WTC11 (cell line): Measurements from ENCODE around the gene CLASP1. TPM values are rescaled to one million over a fixed set of nuclear protein-coding genes. Genes with fewer than 3 reads are reported as not detected.

ENCODE experiments used
- ATAC-seq: fragments of 200-7000 bp; cut with Tn5 transposase; 2 replicates; pipeline ENCODE4 v1.10.0; 2021; ENCODE audit warnings: mild to moderate bottlenecking, moderate library complexity
- CTCF ChIA-PET: fragments of 300-600 bp; sonication (Branson Sonifier 250); formaldehyde crosslinking; loops from one replicate; lab custom pipeline; 2021; ENCODE audit warnings: antibody characterized with exemption; lab: Charles Lee
- POLR2A ChIA-PET: fragments of 350-600 bp; sonication (Branson Sonifier 250); formaldehyde crosslinking; loops from one replicate; lab custom pipeline; 2021; ENCODE audit warnings: antibody characterized with exemption; lab: Charles Lee
- DNase-seq: peaks from one replicate; pipeline ENCODE4 v3.0.0; 2021; ENCODE audit warnings: low spot score
- H3K27ac Mint-ChIP-seq: 2 replicates; pipeline ENCODE4 v1.8.0; 2021; ENCODE audit warnings: mixed read lengths
- H3K27me3 Mint-ChIP-seq: 2 replicates; pipeline ENCODE4 v1.8.0; 2021; ENCODE audit warnings: low read depth, mild to moderate bottlenecking, moderate library complexity, mixed read lengths
- H3K36me3 Mint-ChIP-seq: 2 replicates; pipeline ENCODE4 v1.8.0; 2021; ENCODE audit warnings: mixed read lengths
- H3K4me1 Mint-ChIP-seq: 2 replicates; pipeline ENCODE4 v1.8.0; 2022; ENCODE audit warnings: mixed read lengths
- H3K4me3 Mint-ChIP-seq: 2 replicates; pipeline ENCODE4 v1.8.0; 2021; ENCODE audit warnings: mild to moderate bottlenecking, moderate library complexity, mixed read lengths
- H3K9me3 Mint-ChIP-seq: 2 replicates; pipeline ENCODE4 v1.8.0; 2021; ENCODE audit warnings: mixed read lengths
- AR ChIP-seq: fragments of 250-450 bp; sonication (Bioruptor Pico); IDR thresholded peaks from 2 replicates; pipeline ENCODE4 v1.9.0; 2021; ENCODE audit warnings: mild to moderate bottlenecking
- ARID4B ChIP-seq: sonication (generic); formaldehyde crosslinking; IDR thresholded peaks from 2 replicates; pipeline ENCODE4 v1.8.0; 2023; ENCODE audit warnings: missing genetic modification reagents, mild to moderate bottlenecking, borderline replicate concordance
- ATF1 ChIP-seq: sonication (generic); formaldehyde crosslinking; IDR thresholded peaks from 2 replicates; pipeline ENCODE4 v1.8.1; 2023; ENCODE audit warnings: mild to moderate bottlenecking, moderate library complexity, missing genetic modification reagents
- JAZF1 ChIP-seq: fragments of 250-450 bp; sonication (Bioruptor Pico); IDR thresholded peaks from 2 replicates; pipeline ENCODE4 v1.9.0; 2021; ENCODE audit warnings: moderate library complexity, mild to moderate bottlenecking, inconsistent platforms
- KAT7 ChIP-seq: sonication (generic); formaldehyde crosslinking; IDR thresholded peaks from 2 replicates; pipeline ENCODE4 v1.8.1; 2023; ENCODE audit warnings: missing genetic modification reagents, mild to moderate bottlenecking, borderline replicate concordance
- ZNF138 ChIP-seq: sonication (generic); formaldehyde crosslinking; conservative IDR thresholded peaks from 2 replicates; pipeline ENCODE4 v1.8.1; 2022; ENCODE audit warnings: mild to moderate bottlenecking, moderate library complexity, missing genetic modification reagents
- ZNF423 ChIP-seq: fragments of 250-450 bp; sonication (Bioruptor Pico); IDR thresholded peaks from 2 replicates; pipeline ENCODE4 v2.1.2; 2022; ENCODE audit warnings: mild to moderate bottlenecking, moderate library complexity
- total RNA-seq: library from RNA; stranded (reverse); gene quantifications from 3 replicates; pipeline ENCODE4 v1.2.3, GENCODE V29; 2021
- TF ChIP-seq, protein P1 (sequence below): sonication (generic); formaldehyde crosslinking; conservative IDR thresholded peaks from 2 replicates; pipeline ENCODE4 v1.8.1; 2023; ENCODE audit warnings: mild to moderate bottlenecking, low read depth, missing genetic modification reagents, moderate library complexity
- TF ChIP-seq, protein P2 (sequence below): fragments of 250-450 bp; sonication (Bioruptor Pico); IDR thresholded peaks from 2 replicates; pipeline ENCODE4 v1.8.0; 2021; ENCODE audit warnings: mild to moderate bottlenecking
- TF ChIP-seq, protein P3 (sequence below): fragments of 250-450 bp; sonication (Bioruptor Pico); IDR thresholded peaks from 2 replicates; pipeline ENCODE4 v2.1.2; 2022; ENCODE audit warnings: mild to moderate bottlenecking, moderate library complexity

The CLASP1 gene
- total RNA-seq, 1 experiment from 2014 or later, result 50.0 TPM

GRCh38 chr2:121321476-121321875 lies 327.8 kb downstream of the CLASP1 start (continued):
- TF ChIP-seq, protein P1, sequence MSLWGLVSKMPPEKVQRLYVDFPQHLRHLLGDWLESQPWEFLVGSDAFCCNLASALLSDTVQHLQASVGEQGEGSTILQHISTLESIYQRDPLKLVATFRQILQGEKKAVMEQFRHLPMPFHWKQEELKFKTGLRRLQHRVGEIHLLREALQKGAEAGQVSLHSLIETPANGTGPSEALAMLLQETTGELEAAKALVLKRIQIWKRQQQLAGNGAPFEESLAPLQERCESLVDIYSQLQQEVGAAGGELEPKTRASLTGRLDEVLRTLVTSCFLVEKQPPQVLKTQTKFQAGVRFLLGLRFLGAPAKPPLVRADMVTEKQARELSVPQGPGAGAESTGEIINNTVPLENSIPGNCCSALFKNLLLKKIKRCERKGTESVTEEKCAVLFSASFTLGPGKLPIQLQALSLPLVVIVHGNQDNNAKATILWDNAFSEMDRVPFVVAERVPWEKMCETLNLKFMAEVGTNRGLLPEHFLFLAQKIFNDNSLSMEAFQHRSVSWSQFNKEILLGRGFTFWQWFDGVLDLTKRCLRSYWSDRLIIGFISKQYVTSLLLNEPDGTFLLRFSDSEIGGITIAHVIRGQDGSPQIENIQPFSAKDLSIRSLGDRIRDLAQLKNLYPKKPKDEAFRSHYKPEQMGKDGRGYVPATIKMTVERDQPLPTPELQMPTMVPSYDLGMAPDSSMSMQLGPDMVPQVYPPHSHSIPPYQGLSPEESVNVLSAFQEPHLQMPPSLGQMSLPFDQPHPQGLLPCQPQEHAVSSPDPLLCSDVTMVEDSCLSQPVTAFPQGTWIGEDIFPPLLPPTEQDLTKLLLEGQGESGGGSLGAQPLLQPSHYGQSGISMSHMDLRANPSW (CRISPR knock-in tag), result no peak
- no peak for TF ChIP-seq ZNF138 (CRISPR knock-in tag)
- no peak for TF ChIP-seq ZNF423 (CRISPR knock-in tag)

DNA sequence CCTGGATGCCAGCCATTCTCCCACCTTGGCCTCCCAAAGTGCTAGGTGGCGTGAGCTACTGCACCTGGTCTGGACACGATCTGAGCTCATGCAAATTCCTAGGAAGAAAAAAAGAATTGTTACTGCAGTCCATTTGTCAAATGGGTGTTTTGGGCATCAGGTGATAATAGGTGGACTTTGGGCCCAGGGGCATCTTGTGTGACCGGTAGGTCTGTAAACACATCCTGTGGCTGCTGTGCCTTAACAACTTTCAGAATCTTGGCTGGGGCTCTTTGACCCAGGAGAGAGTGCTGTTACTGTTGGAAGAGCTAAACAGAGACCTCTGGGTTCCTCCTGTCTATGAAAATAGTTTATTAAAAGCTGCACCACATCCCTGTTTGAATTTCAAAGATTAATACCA lies 329.3 kb downstream of the CLASP1 start:
- ChIA-PET CTCF (interaction anchor here (0.5 to 6.2 kb wide), 4 partner anchors 191 to 225 kb away, joined by 3 to 38 read pairs (median 10); no protein-coding TSS in a partner anchor), POLR2A (no interaction called here)
- H3K36me3 Mint-ChIP-seq, result no peaks in the 10 kb centered on the region
- no peaks in the 10 kb centered on the region for H3K27me3 Mint-ChIP-seq
- H3K4me3 Mint-ChIP-seq, result no peak overlapping the region
- no peak overlapping the region for H3K27ac Mint-ChIP-seq
- no peaks in the 10 kb centered on the region for H3K9me3 Mint-ChIP-seq
- H3K4me1 Mint-ChIP-seq, result no peaks in the 10 kb centered on the region
- TF ChIP-seq, protein P2, sequence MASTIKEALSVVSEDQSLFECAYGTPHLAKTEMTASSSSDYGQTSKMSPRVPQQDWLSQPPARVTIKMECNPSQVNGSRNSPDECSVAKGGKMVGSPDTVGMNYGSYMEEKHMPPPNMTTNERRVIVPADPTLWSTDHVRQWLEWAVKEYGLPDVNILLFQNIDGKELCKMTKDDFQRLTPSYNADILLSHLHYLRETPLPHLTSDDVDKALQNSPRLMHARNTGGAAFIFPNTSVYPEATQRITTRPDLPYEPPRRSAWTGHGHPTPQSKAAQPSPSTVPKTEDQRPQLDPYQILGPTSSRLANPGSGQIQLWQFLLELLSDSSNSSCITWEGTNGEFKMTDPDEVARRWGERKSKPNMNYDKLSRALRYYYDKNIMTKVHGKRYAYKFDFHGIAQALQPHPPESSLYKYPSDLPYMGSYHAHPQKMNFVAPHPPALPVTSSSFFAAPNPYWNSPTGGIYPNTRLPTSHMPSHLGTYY, result no peak
- TF ChIP-seq AR (CRISPR knock-in tag) (no peak), ATF1 (no peak), JAZF1 (CRISPR knock-in tag) (no peak), ARID4B (CRISPR knock-in tag) (no peak), KAT7 (CRISPR knock-in tag) (no peak), ZNF138 (CRISPR knock-in tag) (no peak)
- TF ChIP-seq, protein P3, sequence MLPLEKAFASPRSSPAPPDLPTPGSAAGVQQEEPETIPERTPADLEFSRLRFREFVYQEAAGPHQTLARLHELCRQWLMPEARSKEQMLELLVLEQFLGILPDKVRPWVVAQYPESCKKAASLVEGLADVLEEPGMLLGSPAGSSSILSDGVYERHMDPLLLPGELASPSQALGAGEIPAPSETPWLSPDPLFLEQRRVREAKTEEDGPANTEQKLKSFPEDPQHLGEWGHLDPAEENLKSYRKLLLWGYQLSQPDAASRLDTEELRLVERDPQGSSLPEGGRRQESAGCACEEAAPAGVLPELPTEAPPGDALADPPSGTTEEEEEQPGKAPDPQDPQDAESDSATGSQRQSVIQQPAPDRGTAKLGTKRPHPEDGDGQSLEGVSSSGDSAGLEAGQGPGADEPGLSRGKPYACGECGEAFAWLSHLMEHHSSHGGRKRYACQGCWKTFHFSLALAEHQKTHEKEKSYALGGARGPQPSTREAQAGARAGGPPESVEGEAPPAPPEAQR (CRISPR knock-in tag), result no peak
- TF ChIP-seq, all 79 proteins: peak for 0
- DNase-seq, result no peak
- ATAC-seq, result no peak
